GM23338 (cell line): ENCODE data around the gene KCNS3. TPM values are rescaled to one million over a fixed set of nuclear protein-coding genes. Genes with fewer than 3 reads are reported as not detected.

ENCODE experiments used
- ATAC-seq: fragments of 200-7000 bp; cut with Tn5 transposase; 3 replicates; pipeline ENCODE4 v1.9.1; 2020
- DNase-seq: peaks from one replicate; pipeline ENCODE4 v3.0.0-alpha.2; 2015; ENCODE audit warnings: low spot score
- H2AFZ ChIP-seq: fragments of 200-600 bp; sonication (generic); 2 replicates; pipeline ENCODE4 v1.8.0; 2016; ENCODE audit warnings: antibody characterized with exemption, mild to moderate bottlenecking, moderate library complexity
- H3F3A ChIP-seq: fragments of 200-600 bp; sonication (generic); replicated peaks from 2 replicates; pipeline ENCODE4 v1.8.0; 2017; ENCODE audit warnings: antibody characterized with exemption, mixed run types, low read depth
- H3K27ac ChIP-seq: fragments of 200-600 bp; sonication (generic); 2 replicates; pipeline ENCODE4 v1.6.1; 2016; ENCODE audit warnings: low read depth
- H3K27me3 ChIP-seq: fragments of 200-600 bp; sonication (generic); 2 replicates; pipeline ENCODE4 v1.8.0; 2016; ENCODE audit warnings: mild to moderate bottlenecking, mixed run types, moderate library complexity; ENCODE audit not compliant: insufficient read depth
- H3K36me3 ChIP-seq: fragments of 200-600 bp; sonication (generic); 2 replicates; pipeline ENCODE4 v1.8.0; 2016; ENCODE audit warnings: mild to moderate bottlenecking; ENCODE audit not compliant: insufficient read depth
- H3K4me1 ChIP-seq: fragments of 200-600 bp; sonication (generic); 2 replicates; pipeline ENCODE4 v1.8.0; 2016; ENCODE audit warnings: mild to moderate bottlenecking, moderate library complexity; ENCODE audit not compliant: insufficient read depth
- H3K4me2 ChIP-seq: fragments of 200-600 bp; sonication (generic); 2 replicates; pipeline ENCODE4 v1.7.1; 2017; ENCODE audit warnings: mixed run types
- H3K4me3 ChIP-seq: fragments of 200-600 bp; sonication (generic); 2 replicates; pipeline ENCODE4 v1.6.1; 2016; ENCODE audit warnings: mixed run types
- H3K79me2 ChIP-seq: fragments of 200-600 bp; sonication (generic); replicated peaks from 2 replicates; pipeline ENCODE4 v1.8.0; 2017; ENCODE audit warnings: mild to moderate bottlenecking; ENCODE audit not compliant: insufficient read depth
- H3K9me2 ChIP-seq: fragments of 200-600 bp; sonication (generic); 2 replicates; pipeline ENCODE4 v1.8.0; 2017; ENCODE audit not compliant: insufficient read depth
- H4K20me1 ChIP-seq: fragments of 200-600 bp; sonication (generic); replicated peaks from 2 replicates; pipeline ENCODE4 v1.8.0; 2017; ENCODE audit warnings: mild to moderate bottlenecking; ENCODE audit not compliant: insufficient read depth
- H3K27ac Mint-ChIP-seq: 2 replicates; pipeline ENCODE4 v1.8.0; 2020; ENCODE audit warnings: inconsistent platforms, mild to moderate bottlenecking, moderate library complexity, mixed read lengths
- H3K27me3 Mint-ChIP-seq: 3 replicates; pipeline ENCODE4 v1.8.0; 2022; ENCODE audit warnings: low read depth, mild to moderate bottlenecking, moderate library complexity, mixed read lengths, inconsistent platforms; ENCODE audit not compliant: insufficient read depth, poor library complexity
- H3K36me3 Mint-ChIP-seq: 3 replicates; pipeline ENCODE4 v1.8.0; 2021; ENCODE audit warnings: low read depth, mild to moderate bottlenecking, inconsistent platforms, moderate library complexity, mixed read lengths
- H3K4me1 Mint-ChIP-seq: 3 replicates; pipeline ENCODE4 v1.8.0; 2020; ENCODE audit warnings: mild to moderate bottlenecking, inconsistent platforms, mixed read lengths
- H3K4me3 Mint-ChIP-seq: 3 replicates; pipeline ENCODE4 v1.8.0; 2021; ENCODE audit warnings: moderate library complexity, mild to moderate bottlenecking, inconsistent platforms, mixed read lengths
- H3K9me3 Mint-ChIP-seq: 3 replicates; pipeline ENCODE4 v1.8.0; 2020; ENCODE audit warnings: moderate library complexity, mild to moderate bottlenecking, inconsistent platforms, mixed read lengths
- CREB1 ChIP-seq: fragments of 250-450 bp; sonication (Bioruptor Pico); IDR thresholded peaks from 2 replicates; pipeline ENCODE4 v1.5.0; 2020; ENCODE audit warnings: low read depth, mild to moderate bottlenecking, moderate library complexity
- JUNB ChIP-seq: IDR thresholded peaks from one replicate; pipeline ENCODE4 v1.6.1; 2016; ENCODE audit warnings: antibody characterized with exemption; ENCODE audit not compliant: unreplicated experiment
- ZNF114 ChIP-seq: fragments of 250-450 bp; sonication (Bioruptor Pico); IDR thresholded peaks from 2 replicates; pipeline ENCODE4 v1.5.0; 2020; ENCODE audit warnings: mild to moderate bottlenecking, moderate library complexity
- ZNF331 ChIP-seq: fragments of 250-450 bp; sonication (Bioruptor Pico); IDR thresholded peaks from 2 replicates; pipeline ENCODE4 v1.5.0; 2020; ENCODE audit warnings: low read depth, mild to moderate bottlenecking, moderate library complexity
- ZNF462 ChIP-seq: fragments of 250-450 bp; sonication (Bioruptor Pico); IDR thresholded peaks from 2 replicates; pipeline ENCODE4 v1.5.0; 2020; ENCODE audit warnings: mild to moderate bottlenecking, moderate library complexity
- polyA plus RNA-seq: library from polyadenylated mRNA; unstranded; fragments of >200 nt; fragmentation: Nextera tagmentation; extraction: Ambion mirVana; gene quantifications from 2 replicates; pipeline ENCODE4 v1.2.1, GENCODE V29; 2016
- total RNA-seq: library from RNA; depleted of rRNA; stranded (reverse); fragments of >200 nt; shearing (Covaris generic); gene quantifications from 2 replicates; pipeline ENCODE4 v1.2.3, GENCODE V29; 2014
- TF ChIP-seq, protein P1 (sequence below), 2 experiments: fragments of 200-600 bp in 1 of 2; sonication (generic) in 1 of 2; conservative IDR thresholded peaks; 2 replicates each; pipeline versions ENCODE4 v1.5.1 to v1.6.1; 2016 to 2017; ENCODE audit warnings: antibody characterized with exemption in 2 of 2, low read depth in 2 of 2, mild to moderate bottlenecking in 2 of 2, moderate library complexity in 1 of 2

Gene KCNS3
- total and polyA plus RNA-seq, 2 experiments from 2014 or later: 23.2 to 80.0 TPM

DNA sequence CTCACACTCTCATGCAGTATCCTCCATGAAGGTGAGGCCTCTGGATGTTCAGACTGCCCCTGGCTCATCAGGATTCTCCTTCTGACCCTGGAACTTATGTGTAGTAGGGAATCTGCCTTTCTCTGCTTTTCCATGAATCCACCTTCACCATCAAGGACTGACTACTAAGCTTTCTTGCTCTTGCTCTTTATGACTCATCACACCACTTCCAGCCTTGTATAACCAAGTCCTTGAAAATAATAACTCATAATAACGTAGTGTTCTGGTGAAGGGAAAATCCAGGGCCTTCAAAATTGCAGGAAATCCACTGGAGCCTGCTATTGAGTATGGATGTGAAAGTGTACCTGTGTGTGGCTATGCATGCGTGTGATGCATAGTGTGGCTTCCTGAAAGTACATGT lies 11.3 kb upstream of the KCNS3 start:
- H3K9me3 Mint-ChIP-seq: no peaks in the 10 kb centered on the region
- no peak overlapping the region for H3K27ac ChIP-seq

More for the DNA sequence above, 11.3 kb upstream of the KCNS3 start:
- no peak overlapping the region for H2AFZ ChIP-seq
- no peaks in the 10 kb centered on the region for H3F3A ChIP-seq
- H3K4me1 ChIP-seq: no peaks in the 10 kb centered on the region
- Mint-ChIP-seq H3K4me1 (no peaks in the 10 kb centered on the region), H3K27ac (no peak overlapping the region), H3K27me3 (no peaks in the 10 kb centered on the region), H3K4me3 (no peak overlapping the region), H3K36me3 (no peaks in the 10 kb centered on the region)
- ATAC-seq: no peak
- H3K79me2 ChIP-seq: no peaks in the 10 kb centered on the region
- no peak overlapping the region for H3K4me3 ChIP-seq
- H4K20me1 ChIP-seq: no peaks in the 10 kb centered on the region; the same call in 1 of the 2 replicates
- H3K4me2 ChIP-seq: no peak overlapping the region
- no peaks in the 10 kb centered on the region for H3K36me3 ChIP-seq
- H3K9me2 ChIP-seq: no peaks in the 10 kb centered on the region
- TF ChIP-seq JUNB (no peak), ZNF114 (CRISPR knock-in tag) (no peak), ZNF462 (CRISPR knock-in tag) (no peak), CREB1 (CRISPR knock-in tag) (no peak), ZNF331 (CRISPR knock-in tag) (no peak)
- TF ChIP-seq, protein P1, sequence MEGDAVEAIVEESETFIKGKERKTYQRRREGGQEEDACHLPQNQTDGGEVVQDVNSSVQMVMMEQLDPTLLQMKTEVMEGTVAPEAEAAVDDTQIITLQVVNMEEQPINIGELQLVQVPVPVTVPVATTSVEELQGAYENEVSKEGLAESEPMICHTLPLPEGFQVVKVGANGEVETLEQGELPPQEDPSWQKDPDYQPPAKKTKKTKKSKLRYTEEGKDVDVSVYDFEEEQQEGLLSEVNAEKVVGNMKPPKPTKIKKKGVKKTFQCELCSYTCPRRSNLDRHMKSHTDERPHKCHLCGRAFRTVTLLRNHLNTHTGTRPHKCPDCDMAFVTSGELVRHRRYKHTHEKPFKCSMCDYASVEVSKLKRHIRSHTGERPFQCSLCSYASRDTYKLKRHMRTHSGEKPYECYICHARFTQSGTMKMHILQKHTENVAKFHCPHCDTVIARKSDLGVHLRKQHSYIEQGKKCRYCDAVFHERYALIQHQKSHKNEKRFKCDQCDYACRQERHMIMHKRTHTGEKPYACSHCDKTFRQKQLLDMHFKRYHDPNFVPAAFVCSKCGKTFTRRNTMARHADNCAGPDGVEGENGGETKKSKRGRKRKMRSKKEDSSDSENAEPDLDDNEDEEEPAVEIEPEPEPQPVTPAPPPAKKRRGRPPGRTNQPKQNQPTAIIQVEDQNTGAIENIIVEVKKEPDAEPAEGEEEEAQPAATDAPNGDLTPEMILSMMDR (conservative IDR thresholded peaks at IDR 0.05; ENCODE audit: low read depth in 2 of 2): no peak
- no peaks in the 10 kb centered on the region for H3K27me3 ChIP-seq
- no peak for DNase-seq
